ENCODE results near the gene DLX4. TPM values are rescaled to one million over a fixed set of nuclear protein-coding genes. Genes with fewer than 3 reads are reported as not detected.
A peak's percentile ranks its signal among the peaks of the same experiment; 100 is the strongest.

DLX4 gene
- total RNA-seq, 1 donor from 2014 or later, result not detected

DNA sequence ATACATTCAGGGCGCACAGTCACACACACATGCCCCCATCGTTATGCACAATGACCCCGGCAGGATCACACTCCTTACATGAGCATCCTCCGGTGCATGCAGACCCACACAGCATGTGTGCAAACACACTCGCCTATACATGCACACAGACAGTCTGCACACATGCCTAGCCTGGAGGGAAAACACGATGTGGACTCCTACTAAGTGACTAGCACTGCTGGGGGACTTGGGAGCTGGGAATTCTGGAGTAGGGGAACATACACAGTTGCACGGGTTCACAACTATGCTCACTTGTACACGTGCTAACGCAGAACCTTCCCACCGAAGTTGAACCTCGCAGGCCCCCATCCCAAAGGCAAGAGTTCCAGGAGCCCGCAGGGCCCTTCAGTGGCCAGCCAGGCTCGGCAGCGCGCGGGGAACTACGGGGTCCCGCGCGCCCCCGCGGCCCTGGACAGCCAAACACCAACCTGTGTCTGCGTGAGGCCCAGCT is 24.0 kb downstream of the DLX4 start:
- H3K4me1 Mint-ChIP-seq (ENCODE audit: low read depth, unreplicated experiment), result peaks cover 10% of the 10 kb centered on the region
- Histone ChIP-seq H3K36me3 (ENCODE audit: insufficient read depth, low read length) (no peaks in the 10 kb centered on the region), H3K4me2 (ENCODE audit: low read length) (peak overlapping the region; percentile 81), H3K4me1 (ENCODE audit: insufficient read depth, low read length) (peaks cover 20% of the 10 kb centered on the region), H3K27ac (ENCODE audit: low read depth, low read length) (no peak overlapping the region), H4K20me1 (ENCODE audit: insufficient read depth, low read length) (peaks cover 17% of the 10 kb centered on the region), H3K9me3 (ENCODE audit: insufficient read depth, low read depth, low read length) (peaks cover 6% of the 10 kb centered on the region), H2AFZ (ENCODE audit: low read depth, low read length) (peak overlapping the region; percentile 44), H3K9ac (ENCODE audit: low read length) (no peak overlapping the region), H3K27me3 (ENCODE audit: insufficient read depth, low read length) (peaks cover 83% of the 10 kb centered on the region), H3K79me2 (ENCODE audit: insufficient read depth, low read length) (no peaks in the 10 kb centered on the region), H3K4me3 (ENCODE audit: insufficient read depth, low read depth, low read length) (peak overlapping the region; percentile 31)
- peaks cover 73% of the 10 kb centered on the region for H3K27me3 Mint-ChIP-seq (ENCODE audit: low read depth, unreplicated experiment)
- DNase-seq (ENCODE audit: low read depth) (no peak), FAIRE-seq (no peak)
- peaks cover 3% of the 10 kb centered on the region for H3K9me3 Mint-ChIP-seq (ENCODE audit: unreplicated experiment)
- no peak overlapping the region for H3K27ac Mint-ChIP-seq (ENCODE audit: unreplicated experiment)
- H3K4me3 Mint-ChIP-seq (ENCODE audit: unreplicated experiment), result peak overlapping the region; percentile 74
- TF ChIP-seq EZH2 (IDR thresholded peaks at IDR 0.05; ENCODE audit: insufficient read depth, low read length) (peak; percentile 9), CTCF (IDR thresholded peaks at IDR 0.05; ENCODE audit: insufficient read depth, low read depth, low read length) (no peak)
- H3K36me3 Mint-ChIP-seq (ENCODE audit: low read depth, unreplicated experiment), result peaks cover 4% of the 10 kb centered on the region

GRCh38 chr17:49993423-49994060 is 24.6 kb downstream of the DLX4 start:
- Mint-ChIP-seq H3K36me3 (ENCODE audit: low read depth, unreplicated experiment) (peaks cover 4% of the 10 kb centered on the region), H3K9me3 (ENCODE audit: unreplicated experiment) (peaks cover 3% of the 10 kb centered on the region), H3K27me3 (ENCODE audit: low read depth, unreplicated experiment) (peaks cover 74% of the 10 kb centered on the region), H3K4me1 (ENCODE audit: low read depth, unreplicated experiment) (peaks cover 10% of the 10 kb centered on the region), H3K4me3 (ENCODE audit: unreplicated experiment) (peak overlapping the region; percentile 80), H3K27ac (ENCODE audit: unreplicated experiment) (no peak overlapping the region)
- H2AFZ ChIP-seq (ENCODE audit: low read depth, low read length), result peak overlapping the region; percentile 44
- no peak overlapping the region for H3K27ac ChIP-seq (ENCODE audit: low read depth, low read length)
- H3K79me2 ChIP-seq (ENCODE audit: insufficient read depth, low read length), result no peaks in the 10 kb centered on the region
- H3K27me3 ChIP-seq (ENCODE audit: insufficient read depth, low read length), result peaks cover 77% of the 10 kb centered on the region
- no peak overlapping the region for H3K9ac ChIP-seq (ENCODE audit: low read length)
- FAIRE-seq (no peak), DNase-seq (ENCODE audit: low read depth) (no peak)
- peaks cover 20% of the 10 kb centered on the region for H3K4me1 ChIP-seq (ENCODE audit: insufficient read depth, low read length)
- peaks cover 17% of the 10 kb centered on the region for H4K20me1 ChIP-seq (ENCODE audit: insufficient read depth, low read length)
- peak overlapping the region; percentile 81 for H3K4me2 ChIP-seq (ENCODE audit: low read length)
- no peaks in the 10 kb centered on the region for H3K36me3 ChIP-seq (ENCODE audit: insufficient read depth, low read length)
- peaks cover 6% of the 10 kb centered on the region for H3K9me3 ChIP-seq (ENCODE audit: insufficient read depth, low read depth, low read length)
- no peak for TF ChIP-seq EZH2 (IDR thresholded peaks at IDR 0.05; ENCODE audit: insufficient read depth, low read length)
- TF ChIP-seq CTCF (IDR thresholded peaks at IDR 0.05; ENCODE audit: insufficient read depth, low read depth, low read length), result no peak
- peak overlapping the region; percentile 31 for H3K4me3 ChIP-seq (ENCODE audit: insufficient read depth, low read depth, low read length)

Data from astrocyte (in vitro differentiated cells and primary cell).